ENCODE measurements around the gene MAF.

MAF gene

GRCh38 chr16:79600638-79601091, at the start of gene MAF:
TSS of gene MAF (minus strand) at chr16:79600737. CDS start at chr16:79599902, 835 bp downstream.
- no peak for DNase-seq

GRCh38 chr16:79648826-79649225, 48.3 kb upstream of the MAF start:
- DNase-seq, result no peak

GRCh38 chr16:79647586-79647985, 47.0 kb upstream of the MAF start:
- DNase-seq, result no peak

GRCh38 chr16:79645701-79646100, 45.2 kb upstream of the MAF start:
- DNase-seq, result no peak

GRCh38 chr16:79644971-79645667, 44.6 kb upstream of the MAF start:
- DNase-seq, result no peak

- DNase-seq, result no peak
Observed at GRCh38 chr16:79642652-79643051, 42.1 kb upstream of the MAF start.

- no peak for DNase-seq
Observed at GRCh38 chr16:79640513-79641360, 40.2 kb upstream of the MAF start.

GRCh38 chr16:79639576-79640311, 39.2 kb upstream of the MAF start:
- no peak for DNase-seq

- no peak for DNase-seq
Observed at GRCh38 chr16:79638386-79638785, 37.8 kb upstream of the MAF start.

GRCh38 chr16:79635488-79635887, 35.0 kb upstream of the MAF start:
- DNase-seq, result no peak

GRCh38 chr16:79634298-79634697, 33.8 kb upstream of the MAF start:
- DNase-seq, result no peak

- no peak for DNase-seq
Observed at GRCh38 chr16:79632289-79632688, 31.8 kb upstream of the MAF start.

GRCh38 chr16:79628988-79629387, 28.5 kb upstream of the MAF start:
- no peak for DNase-seq

- no peak for DNase-seq
Observed at GRCh38 chr16:79628501-79628975, 28.0 kb upstream of the MAF start.

GRCh38 chr16:79627092-79627491, 26.6 kb upstream of the MAF start:
- DNase-seq, result no peak

GRCh38 chr16:79625738-79626137, 25.2 kb upstream of the MAF start:
- DNase-seq, result no peak

GRCh38 chr16:79623824-79624223, 23.3 kb upstream of the MAF start:
- no peak for DNase-seq

GRCh38 chr16:79623062-79623461, 22.5 kb upstream of the MAF start:
- no peak for DNase-seq

- no peak for DNase-seq
Observed at GRCh38 chr16:79621027-79621426, 20.5 kb upstream of the MAF start.

GRCh38 chr16:79618692-79619050, 18.1 kb upstream of the MAF start:
- DNase-seq, result no peak

- DNase-seq, result no peak
Observed at GRCh38 chr16:79618041-79618691, 17.6 kb upstream of the MAF start.

GRCh38 chr16:79613009-79613408, 12.5 kb upstream of the MAF start:
- DNase-seq, result no peak

- DNase-seq, result no peak
Observed at GRCh38 chr16:79612207-79612606, 11.7 kb upstream of the MAF start.

Measured in NCI-H1930 (cell line).